Raji (cell line): ENCODE measurements around the gene ATP2B3.

ENCODE experiments used
- POLR2A ChIP-seq: IDR thresholded peaks from 2 replicates; pipeline ENCODE4 v1.6.1; 2011; ENCODE audit warnings: low read depth, low read length, control low read depth; ENCODE audit not compliant: insufficient read depth

Gene ATP2B3

DNA sequence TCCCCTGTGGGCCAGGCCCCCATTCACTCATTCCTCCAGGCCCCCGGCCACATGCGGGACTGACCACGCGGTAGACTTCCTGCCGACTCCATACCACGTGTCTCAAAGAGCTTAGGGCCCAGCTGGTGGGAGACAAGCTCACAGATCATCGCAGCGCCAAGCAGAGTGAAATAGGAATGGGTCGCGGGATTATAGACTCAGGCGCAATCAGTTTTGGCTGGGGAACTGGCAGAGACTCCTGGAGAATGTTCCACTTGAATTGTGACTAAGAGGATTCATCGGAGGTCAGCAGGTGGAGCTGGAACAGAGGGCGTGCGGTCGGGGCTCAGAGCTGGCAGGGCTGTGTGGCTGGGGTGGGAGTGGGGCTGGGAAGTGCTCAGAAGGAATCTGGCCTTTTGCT is 15.6 kb downstream of the ATP2B3 start:
- no peak for TF ChIP-seq POLR2A

DNA sequence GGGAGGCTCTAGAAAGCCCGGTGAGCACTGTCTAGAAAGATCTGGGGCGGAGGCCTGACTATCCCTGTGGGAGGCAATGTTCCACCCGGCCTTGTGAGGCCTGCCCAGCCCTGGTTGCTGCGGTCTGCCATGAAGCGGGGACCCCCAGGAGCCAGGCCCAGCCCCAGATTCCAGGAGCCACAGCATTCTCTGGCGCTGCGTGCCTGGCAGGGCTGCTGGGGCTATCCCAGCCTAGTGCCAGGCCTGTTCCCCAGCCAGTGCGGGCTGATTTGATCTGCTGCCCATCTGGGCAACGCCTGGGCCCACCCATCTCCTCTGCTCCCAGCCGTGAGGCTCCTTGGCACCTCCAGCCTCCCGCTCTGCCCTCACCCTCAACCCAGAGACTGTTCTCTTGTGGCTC is 19.6 kb downstream of the ATP2B3 start:
- TF ChIP-seq POLR2A: no peak

DNA sequence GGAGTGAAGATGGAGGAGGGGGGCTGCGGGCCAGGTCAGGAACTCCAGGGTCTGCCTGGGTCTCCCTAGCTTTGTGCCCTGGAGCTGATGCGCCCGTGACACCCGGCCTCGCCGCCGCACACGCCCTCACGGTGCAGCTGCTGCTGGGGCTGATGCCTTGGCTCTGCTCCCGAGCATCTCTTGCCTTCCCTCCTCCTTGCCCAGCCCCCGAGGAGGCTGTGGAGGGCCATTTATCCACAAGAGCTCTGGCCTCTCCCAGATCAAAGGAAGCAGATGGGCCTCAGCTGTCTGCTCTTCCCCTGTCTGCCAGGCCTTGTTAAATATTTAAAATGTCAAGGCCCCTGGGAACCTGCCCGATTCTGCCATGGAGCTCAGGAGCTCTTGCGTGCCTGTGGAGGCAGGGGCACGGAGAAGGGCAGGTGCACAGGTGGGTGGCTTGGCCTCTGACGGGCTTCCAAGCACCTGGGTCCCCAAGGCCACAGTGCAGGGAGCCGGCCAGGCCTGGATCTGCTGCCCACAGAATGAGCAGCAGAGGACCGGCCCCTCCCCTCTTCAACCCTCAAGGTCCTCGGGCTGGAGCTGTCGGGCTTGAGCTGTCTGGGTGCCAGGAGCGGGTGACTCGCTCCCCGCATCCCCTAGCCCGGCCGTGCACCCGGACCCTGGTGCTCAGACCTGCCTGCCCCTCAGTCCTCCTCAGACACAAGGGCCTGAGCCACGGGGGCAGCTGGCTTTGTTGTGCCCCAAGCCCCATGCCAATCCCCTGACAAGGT is 20.3 kb downstream of the ATP2B3 start:
- TF ChIP-seq POLR2A: no peak

DNA sequence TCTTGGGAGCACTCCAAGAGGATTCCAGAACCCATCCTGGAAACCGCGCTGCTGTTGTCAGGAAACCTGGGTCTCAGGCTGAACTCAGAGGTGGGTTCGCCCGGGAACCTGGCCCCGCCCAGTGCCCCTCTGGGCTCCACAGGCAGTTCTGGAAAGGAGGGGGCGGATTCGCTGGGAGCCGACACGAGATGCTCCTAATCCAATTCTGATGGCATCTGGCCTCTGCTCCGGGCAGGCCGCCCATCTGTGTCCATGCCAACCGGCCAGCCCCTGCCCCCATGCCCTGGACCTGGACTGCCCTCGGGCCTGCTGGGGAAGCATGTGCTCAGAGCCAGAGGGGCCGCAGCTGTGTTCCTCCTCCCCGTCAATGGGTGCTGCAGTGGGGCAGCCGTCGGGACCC is 21.0 kb downstream of the ATP2B3 start:
- TF ChIP-seq POLR2A: no peak

DNA sequence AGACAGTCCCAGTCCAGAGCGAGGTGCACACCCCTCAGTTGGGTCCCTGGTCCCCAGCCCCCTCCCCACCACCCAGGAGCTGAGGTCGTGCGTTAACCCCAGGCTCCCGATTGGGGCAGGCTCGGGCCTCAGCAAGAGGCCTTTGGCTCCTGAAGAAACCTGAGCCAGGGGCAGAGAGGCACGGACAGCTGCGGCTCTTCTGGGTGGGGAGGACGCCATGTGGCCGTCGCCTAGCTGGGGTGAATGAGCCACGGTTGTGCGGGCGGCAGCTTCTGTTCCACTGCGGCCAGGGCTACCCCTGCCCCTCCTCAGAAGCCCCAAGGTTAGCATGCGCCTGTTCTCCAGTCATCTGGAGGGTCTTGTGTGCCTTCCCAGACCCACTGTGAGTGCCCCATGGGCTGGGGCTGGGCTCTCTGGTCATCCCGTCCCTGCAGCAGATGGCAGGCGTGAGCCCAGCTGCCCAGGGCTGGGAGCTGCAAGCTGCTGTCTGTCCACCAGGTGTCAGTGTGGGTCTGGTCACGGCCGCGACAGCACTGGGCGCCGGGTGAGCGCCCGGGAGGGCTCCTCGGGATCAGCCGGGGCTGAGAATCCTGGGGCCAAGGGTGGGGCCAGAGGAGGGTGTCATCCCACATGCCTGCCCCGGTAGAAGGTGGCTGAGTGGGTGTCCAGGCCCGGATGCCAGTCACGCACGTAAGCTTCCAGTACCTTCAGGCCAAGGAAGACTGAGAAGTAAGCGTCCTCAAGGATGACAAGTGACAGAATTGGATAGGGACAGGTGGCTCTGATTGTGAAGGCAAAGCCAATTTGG is 21.9 kb downstream of the ATP2B3 start:
- no peak for TF ChIP-seq POLR2A

DNA sequence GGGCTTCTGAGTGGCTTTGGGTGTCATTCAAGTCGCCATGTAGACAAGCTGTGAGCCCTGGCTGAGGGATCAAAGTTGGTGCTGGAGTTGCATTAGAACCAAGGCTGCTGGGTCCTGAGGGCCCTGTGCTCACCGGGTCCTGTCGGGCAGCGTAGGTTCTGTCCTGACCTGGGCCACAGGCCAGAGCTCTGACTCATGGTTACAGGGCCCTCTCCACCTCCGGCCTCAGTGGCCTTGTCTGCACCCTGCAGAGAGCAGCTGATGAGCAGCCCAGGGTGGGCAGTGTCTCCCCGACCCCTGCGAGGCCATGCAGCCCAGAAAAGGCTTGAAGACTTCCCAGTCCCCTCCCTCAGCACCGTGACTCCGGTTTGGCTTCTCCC is 22.5 kb downstream of the ATP2B3 start:
- TF ChIP-seq POLR2A: no peak

DNA sequence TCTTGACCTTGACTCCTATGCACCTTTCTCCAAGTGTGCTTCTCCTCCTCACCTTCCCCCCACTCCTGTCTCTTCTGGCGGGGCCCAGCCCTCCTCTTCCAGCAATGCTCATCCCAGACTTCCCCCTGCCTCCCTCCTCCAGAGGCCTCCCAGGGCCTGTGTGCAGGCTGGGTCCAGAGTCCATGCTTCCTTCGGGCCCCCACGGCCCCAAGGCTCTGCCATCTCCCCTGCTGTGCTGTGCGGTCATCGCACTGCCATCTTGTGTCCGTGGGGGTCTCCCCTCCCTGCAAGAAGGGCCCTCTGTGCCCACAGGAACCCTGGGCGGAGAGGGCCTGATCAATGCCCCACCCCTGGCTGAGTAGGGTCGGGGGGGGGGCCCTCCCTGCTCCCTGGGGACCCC is 27.3 kb downstream of the ATP2B3 start:
- TF ChIP-seq POLR2A: no peak

DNA sequence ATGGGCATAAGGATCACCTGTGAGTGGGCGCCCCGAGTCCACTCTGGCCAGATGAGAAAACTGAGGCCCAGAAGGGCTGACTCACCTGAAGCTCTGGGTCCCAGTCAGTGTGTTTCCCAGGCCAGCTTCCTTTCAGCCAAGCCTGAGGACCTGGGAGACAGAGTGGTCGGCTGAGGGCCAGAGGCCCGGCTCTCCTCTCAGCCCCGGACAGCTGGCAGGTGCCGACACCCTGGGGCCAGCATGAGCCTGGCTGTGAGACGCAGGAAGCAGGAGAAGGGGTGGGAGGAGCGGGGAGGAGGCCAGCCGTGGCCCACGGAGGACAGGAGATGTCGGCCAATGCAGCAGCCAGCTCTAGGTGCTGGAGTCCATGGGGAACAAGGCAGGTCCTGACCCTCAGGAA is 28.9 kb downstream of the ATP2B3 start:
- no peak for TF ChIP-seq POLR2A

DNA sequence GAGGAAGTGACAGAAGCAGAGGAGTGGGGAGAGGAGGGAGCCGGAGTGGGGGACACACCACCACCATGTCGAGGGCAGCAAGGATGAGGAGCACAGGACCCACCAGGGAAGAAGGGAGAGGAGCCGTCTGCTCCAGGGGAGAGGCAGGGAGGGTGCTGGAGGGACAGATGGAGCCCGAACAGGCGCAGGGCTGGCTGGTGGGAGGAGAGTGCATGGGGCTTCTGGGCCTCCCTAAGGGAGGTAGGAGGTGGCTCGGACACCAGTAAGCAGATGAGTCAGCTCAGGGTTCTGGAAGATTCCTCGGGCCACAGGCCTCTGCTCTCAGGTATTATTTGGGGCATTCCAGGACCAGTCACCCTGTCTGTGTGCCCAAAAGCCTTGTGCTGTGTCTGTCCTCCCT is 29.8 kb downstream of the ATP2B3 start:
- no peak for TF ChIP-seq POLR2A

DNA sequence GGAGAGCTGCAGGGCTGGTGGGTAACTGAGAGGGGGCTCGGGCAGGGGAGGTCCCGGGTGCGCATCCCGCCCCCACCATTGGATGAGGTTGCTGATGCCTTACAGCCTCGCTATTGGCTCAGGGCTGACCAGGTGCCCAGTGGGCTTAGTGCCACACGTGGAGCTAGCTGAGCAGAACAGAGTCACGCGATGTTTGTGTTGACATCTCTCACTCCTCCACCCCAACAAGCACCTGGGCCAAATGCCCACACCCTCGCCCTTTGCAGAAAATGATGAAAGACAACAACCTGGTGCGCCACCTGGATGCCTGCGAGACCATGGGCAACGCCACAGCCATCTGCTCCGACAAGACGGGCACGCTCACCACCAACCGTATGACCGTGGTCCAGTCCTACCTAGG is 31.8 kb downstream of the ATP2B3 start:
- no peak for TF ChIP-seq POLR2A

DNA sequence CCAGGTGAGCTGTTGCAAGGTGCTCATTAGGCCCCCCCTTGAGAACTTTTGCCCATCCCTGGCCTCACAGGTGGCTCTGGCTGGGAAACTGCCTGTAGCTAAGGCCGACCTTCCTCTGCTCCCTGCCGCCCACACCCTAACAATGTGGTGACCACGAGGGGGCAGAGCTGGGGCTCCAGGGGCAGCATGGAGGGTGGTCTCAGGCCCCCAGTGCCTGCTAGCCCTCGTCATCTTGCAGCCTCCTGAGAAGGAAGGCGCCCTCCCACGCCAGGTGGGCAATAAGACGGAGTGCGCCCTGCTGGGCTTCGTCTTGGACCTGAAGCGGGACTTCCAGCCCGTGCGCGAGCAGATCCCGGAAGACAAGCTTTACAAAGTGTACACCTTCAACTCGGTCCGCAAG is 32.4 kb downstream of the ATP2B3 start:
- no peak for TF ChIP-seq POLR2A

DNA sequence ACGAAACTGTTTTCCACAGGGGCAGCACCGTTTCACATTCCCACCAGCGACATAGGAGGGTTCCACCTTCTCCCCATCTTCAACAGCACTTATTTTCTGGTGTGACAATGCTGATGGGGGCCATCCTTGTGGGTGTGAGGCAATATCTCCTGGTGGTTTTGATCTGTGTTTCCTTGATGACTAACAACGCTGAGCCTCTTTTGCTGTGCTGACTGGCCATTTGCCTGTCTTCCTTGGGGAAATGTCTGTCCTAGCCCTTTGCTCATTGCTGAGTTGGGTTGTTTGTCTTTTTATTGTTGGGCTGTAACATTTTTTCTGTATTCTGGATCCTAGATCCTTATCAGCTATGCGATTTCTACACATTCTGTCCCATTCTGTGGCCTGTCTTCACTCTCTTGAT is 33.7 kb downstream of the ATP2B3 start:
- TF ChIP-seq POLR2A: no peak

DNA sequence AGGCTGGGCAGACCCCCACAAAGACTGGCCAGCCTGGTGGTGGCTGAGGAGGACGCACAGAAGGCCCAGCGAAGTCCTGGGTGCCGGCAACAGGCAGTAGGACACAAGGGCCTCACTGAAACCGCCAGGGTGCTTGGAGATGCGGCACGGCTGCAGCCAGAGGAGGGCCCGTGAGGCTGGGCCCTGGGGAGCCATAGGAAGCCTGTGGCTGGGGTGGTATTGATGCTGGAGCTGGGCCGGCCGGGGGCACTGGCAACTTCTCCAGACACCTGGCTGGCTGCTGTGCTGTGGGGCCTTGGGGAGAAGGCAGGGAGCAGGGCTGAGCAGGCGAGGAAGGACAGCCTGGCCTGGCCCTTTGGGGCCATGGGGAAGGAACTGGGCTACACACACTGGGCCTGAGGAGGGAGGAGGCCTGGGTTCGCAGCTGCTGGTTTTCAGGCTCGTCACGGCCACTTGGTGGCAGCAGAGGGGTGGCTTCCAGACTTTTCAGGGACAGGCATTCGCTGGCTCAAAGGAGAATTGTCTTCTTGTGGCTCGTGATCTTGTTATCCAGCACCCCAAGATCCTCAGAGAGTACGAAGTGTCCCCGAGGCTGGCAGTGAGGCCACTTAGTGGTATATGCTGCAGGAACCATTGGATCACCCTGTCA is 37.2 kb downstream of the ATP2B3 start:
- no peak for TF ChIP-seq POLR2A

DNA sequence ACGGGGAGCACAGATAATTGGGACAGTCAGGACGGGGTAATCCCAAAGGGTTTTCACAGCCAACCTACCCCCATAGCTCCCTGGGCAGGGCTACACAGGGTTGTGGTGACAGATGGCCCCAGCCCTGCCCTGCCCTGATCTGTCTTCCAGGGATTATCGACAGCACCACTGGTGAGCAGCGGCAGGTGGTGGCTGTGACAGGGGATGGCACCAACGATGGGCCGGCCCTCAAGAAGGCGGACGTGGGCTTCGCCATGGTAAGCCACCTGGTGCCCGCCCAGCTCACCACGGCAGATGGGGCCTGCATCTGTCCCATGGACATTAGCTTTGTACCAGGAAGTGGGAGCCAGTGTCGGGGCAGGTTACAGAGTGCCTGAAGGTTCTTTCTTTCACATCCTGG is 39.3 kb downstream of the ATP2B3 start:
- TF ChIP-seq POLR2A: no peak

DNA sequence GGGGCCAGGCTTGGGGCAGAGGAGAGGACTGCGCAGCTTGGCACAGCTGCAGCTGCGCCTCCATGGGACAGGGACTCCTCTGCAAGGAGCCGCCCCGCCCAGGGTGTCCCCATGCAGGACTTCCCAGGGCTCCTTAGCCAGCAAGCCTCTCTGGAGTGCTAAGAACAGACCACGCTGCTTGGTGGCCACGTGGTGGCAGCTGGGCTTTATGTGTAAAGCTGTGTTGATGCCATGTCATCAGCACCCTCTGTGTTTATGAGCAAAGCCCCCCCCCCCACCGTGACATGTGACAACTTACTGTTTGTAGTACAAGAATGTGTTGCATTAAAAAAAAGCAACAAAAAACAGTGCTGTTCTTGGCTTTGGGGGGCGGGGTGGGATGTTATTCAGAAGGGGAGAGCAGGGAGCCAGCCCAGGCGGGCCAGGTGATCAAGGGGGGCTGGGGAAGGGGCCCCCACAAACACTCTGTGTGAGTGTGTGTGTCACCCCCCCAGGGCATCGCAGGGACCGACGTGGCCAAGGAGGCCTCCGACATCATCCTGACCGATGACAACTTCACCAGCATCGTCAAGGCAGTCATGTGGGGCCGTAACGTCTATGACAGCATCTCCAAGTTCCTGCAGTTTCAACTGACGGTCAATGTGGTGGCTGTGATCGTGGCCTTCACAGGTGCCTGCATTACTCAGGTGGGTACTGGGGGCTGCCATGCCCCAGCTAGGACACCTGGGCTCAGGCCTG is 40.3 kb downstream of the ATP2B3 start:
- TF ChIP-seq POLR2A: no peak
